K562 (cell line): ENCODE results near the gene PCED1B.

Experiments
- BCOR ChIP-seq: fragments of 450-650 bp; IDR thresholded peaks from 2 replicates; pipeline ENCODE4 v1.6.1; 2016
- CEBPB ChIP-seq: fragments of 450-650 bp; IDR thresholded peaks from 2 replicates; pipeline ENCODE4 v1.6.1; 2016; ENCODE audit warnings: missing genetic modification characterization, missing compliant biosample characterization
- KDM1A ChIP-seq, 2 experiments: fragments of 450-650 bp; IDR thresholded peaks; 2 replicates each; pipeline ENCODE4 v1.6.1; 2016; ENCODE audit warnings: mild to moderate bottlenecking in 2 of 2
- TEAD1 ChIP-seq, 2 experiments: fragments of 450-650 bp in 1 of 2; sonication (generic) in 1 of 2; formaldehyde crosslinking; IDR thresholded peaks; 2 replicates each; pipeline versions ENCODE4 v1.4.0 to v1.8.0; 2020 to 2022; ENCODE audit warnings: mild to moderate bottlenecking in 2 of 2, missing genetic modification reagents in 1 of 2
- ZNF766 ChIP-seq: fragments of 200-800 bp; sonication (Bioruptor generic); conservative IDR thresholded peaks from 2 replicates; pipeline ENCODE4 v1.6.1; 2016; ENCODE audit warnings: missing genetic modification characterization, missing compliant biosample characterization
- TF ChIP-seq, protein P1 (sequence below), 2 experiments: fragments of 450-650 bp; formaldehyde crosslinking in 1 of 2; IDR thresholded peaks; 2 replicates each; pipeline versions ENCODE4 v1.4.0 to v1.6.1; 2014 to 2020; ENCODE audit warnings: mild to moderate bottlenecking in 2 of 2, borderline replicate concordance in 1 of 2, low read depth in 1 of 2
- TF ChIP-seq, protein P2 (sequence below), 3 experiments: IDR thresholded peaks in 2 of 3; conservative IDR thresholded peaks in 1 of 3; 2 replicates each; pipeline ENCODE4 v1.5.1; 2011 to 2012; ENCODE audit warnings: low read length in 3 of 3, mild to moderate bottlenecking in 3 of 3, control low read depth in 2 of 3, improper control_type of control experiment in 1 of 3, inconsistent platforms in 1 of 3, low read depth in 1 of 3, mixed read lengths in 1 of 3, moderate library complexity in 1 of 3; ENCODE audit not compliant: insufficient read depth in 2 of 3
- TF ChIP-seq, protein P3 (sequence below), 2 experiments: fragments of 450-650 bp in 1 of 2; sonication (generic) in 1 of 2; formaldehyde crosslinking in 1 of 2; IDR thresholded peaks; 2 replicates each; pipeline versions ENCODE4 v1.7.1 to v1.9.0; 2016 to 2022; ENCODE audit warnings: inconsistent platforms in 1 of 2, mild to moderate bottlenecking in 1 of 2, missing genetic modification reagents in 1 of 2

DNA sequence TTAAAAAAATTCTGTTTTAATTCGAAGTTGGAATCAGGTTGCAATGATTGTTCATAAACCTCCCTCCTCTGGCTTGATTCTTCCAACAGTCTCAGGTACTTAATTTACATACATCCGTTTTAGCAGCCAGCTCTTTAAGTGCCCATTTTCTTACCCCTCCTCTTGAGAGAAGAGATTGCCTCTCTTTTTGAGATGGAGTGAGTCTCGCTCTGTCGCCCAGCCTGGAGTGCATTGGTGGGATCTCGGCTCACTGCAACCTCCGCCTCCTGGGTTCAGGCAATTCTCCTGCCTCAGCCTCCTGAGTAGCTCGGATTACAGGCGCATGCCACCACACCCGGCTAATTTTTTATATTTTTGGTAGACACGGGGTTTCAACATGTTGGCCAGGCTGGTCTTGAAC lies 146.8 kb downstream of the PCED1B start:
- no peak for TF ChIP-seq KDM1A (IDR thresholded peaks at IDR 0.05)
- no peak for TF ChIP-seq CEBPB (tag)
- TF ChIP-seq, protein P1, sequence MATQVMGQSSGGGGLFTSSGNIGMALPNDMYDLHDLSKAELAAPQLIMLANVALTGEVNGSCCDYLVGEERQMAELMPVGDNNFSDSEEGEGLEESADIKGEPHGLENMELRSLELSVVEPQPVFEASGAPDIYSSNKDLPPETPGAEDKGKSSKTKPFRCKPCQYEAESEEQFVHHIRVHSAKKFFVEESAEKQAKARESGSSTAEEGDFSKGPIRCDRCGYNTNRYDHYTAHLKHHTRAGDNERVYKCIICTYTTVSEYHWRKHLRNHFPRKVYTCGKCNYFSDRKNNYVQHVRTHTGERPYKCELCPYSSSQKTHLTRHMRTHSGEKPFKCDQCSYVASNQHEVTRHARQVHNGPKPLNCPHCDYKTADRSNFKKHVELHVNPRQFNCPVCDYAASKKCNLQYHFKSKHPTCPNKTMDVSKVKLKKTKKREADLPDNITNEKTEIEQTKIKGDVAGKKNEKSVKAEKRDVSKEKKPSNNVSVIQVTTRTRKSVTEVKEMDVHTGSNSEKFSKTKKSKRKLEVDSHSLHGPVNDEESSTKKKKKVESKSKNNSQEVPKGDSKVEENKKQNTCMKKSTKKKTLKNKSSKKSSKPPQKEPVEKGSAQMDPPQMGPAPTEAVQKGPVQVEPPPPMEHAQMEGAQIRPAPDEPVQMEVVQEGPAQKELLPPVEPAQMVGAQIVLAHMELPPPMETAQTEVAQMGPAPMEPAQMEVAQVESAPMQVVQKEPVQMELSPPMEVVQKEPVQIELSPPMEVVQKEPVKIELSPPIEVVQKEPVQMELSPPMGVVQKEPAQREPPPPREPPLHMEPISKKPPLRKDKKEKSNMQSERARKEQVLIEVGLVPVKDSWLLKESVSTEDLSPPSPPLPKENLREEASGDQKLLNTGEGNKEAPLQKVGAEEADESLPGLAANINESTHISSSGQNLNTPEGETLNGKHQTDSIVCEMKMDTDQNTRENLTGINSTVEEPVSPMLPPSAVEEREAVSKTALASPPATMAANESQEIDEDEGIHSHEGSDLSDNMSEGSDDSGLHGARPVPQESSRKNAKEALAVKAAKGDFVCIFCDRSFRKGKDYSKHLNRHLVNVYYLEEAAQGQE (IDR thresholded peaks at IDR 0.05; ENCODE audit: borderline replicate concordance) = no peak
- TF ChIP-seq, protein P1 (CRISPR knock-in tag; IDR thresholded peaks at IDR 0.05; ENCODE audit: low read depth) = no peak
- TF ChIP-seq BCOR = no peak
- TF ChIP-seq TEAD1 (CRISPR knock-in tag; IDR thresholded peaks at IDR 0.05) = no peak
- 0 out of 2 replicates have a peak, but pooled peaks have one; percentile 51 for TF ChIP-seq ZNF766 (CRISPR knock-in tag)
- TF ChIP-seq, protein P2, sequence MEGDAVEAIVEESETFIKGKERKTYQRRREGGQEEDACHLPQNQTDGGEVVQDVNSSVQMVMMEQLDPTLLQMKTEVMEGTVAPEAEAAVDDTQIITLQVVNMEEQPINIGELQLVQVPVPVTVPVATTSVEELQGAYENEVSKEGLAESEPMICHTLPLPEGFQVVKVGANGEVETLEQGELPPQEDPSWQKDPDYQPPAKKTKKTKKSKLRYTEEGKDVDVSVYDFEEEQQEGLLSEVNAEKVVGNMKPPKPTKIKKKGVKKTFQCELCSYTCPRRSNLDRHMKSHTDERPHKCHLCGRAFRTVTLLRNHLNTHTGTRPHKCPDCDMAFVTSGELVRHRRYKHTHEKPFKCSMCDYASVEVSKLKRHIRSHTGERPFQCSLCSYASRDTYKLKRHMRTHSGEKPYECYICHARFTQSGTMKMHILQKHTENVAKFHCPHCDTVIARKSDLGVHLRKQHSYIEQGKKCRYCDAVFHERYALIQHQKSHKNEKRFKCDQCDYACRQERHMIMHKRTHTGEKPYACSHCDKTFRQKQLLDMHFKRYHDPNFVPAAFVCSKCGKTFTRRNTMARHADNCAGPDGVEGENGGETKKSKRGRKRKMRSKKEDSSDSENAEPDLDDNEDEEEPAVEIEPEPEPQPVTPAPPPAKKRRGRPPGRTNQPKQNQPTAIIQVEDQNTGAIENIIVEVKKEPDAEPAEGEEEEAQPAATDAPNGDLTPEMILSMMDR (IDR thresholded peaks at IDR 0.05 in 2 of 3, conservative IDR thresholded peaks at IDR 0.05 in 1 of 3; ENCODE audit: insufficient read depth in 2 of 3, low read depth in 1 of 3, low read length in 3 of 3) = no peak
- TF ChIP-seq, protein P3, sequence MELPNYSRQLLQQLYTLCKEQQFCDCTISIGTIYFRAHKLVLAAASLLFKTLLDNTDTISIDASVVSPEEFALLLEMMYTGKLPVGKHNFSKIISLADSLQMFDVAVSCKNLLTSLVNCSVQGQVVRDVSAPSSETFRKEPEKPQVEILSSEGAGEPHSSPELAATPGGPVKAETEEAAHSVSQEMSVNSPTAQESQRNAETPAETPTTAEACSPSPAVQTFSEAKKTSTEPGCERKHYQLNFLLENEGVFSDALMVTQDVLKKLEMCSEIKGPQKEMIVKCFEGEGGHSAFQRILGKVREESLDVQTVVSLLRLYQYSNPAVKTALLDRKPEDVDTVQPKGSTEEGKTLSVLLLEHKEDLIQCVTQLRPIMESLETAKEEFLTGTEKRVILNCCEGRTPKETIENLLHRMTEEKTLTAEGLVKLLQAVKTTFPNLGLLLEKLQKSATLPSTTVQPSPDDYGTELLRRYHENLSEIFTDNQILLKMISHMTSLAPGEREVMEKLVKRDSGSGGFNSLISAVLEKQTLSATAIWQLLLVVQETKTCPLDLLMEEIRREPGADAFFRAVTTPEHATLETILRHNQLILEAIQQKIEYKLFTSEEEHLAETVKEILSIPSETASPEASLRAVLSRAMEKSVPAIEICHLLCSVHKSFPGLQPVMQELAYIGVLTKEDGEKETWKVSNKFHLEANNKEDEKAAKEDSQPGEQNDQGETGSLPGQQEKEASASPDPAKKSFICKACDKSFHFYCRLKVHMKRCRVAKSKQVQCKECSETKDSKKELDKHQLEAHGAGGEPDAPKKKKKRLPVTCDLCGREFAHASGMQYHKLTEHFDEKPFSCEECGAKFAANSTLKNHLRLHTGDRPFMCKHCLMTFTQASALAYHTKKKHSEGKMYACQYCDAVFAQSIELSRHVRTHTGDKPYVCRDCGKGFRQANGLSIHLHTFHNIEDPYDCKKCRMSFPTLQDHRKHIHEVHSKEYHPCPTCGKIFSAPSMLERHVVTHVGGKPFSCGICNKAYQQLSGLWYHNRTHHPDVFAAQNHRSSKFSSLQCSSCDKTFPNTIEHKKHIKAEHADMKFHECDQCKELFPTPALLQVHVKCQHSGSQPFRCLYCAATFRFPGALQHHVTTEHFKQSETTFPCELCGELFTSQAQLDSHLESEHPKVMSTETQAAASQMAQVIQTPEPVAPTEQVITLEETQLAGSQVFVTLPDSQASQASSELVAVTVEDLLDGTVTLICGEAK (IDR thresholded peaks at IDR 0.05) = no peak
- TF ChIP-seq, protein P3 (CRISPR knock-in tag; IDR thresholded peaks at IDR 0.05) = no peak
